A549 (cell line): ENCODE measurements around the gene TUG1.

ENCODE experiments used
- CBX8 ChIP-seq: fragments of 200-600 bp; sonication (generic); IDR thresholded peaks from 2 replicates; pipeline ENCODE4 v1.6.1; 2016
- CEBPB ChIP-seq, 2 experiments: fragments of >200 bp in 1 of 2; sonication (Bioruptor Twin) in 1 of 2; formaldehyde crosslinking in 1 of 2; IDR thresholded peaks; 2 replicates each; pipeline ENCODE4 v1.6.1; 2012 to 2016
- EP300 ChIP-seq, 2 experiments: fragments of >200 bp; sonication (Bioruptor Twin); formaldehyde crosslinking; IDR thresholded peaks; 2 replicates in 1 of 2; 3 replicates in 1 of 2; pipeline ENCODE4 v1.6.1; 2016 to 2017
- HDAC2 ChIP-seq: fragments of 200-600 bp; sonication (generic); IDR thresholded peaks from 2 replicates; pipeline ENCODE4 v1.6.1; 2016
- KDM5A ChIP-seq: fragments of 200-600 bp; sonication (generic); IDR thresholded peaks from 2 replicates; pipeline ENCODE4 v1.6.1; 2016; ENCODE audit warnings: antibody characterized with exemption, mild to moderate bottlenecking
- NFE2L2 ChIP-seq: fragments of 150-350 bp; conservative IDR thresholded peaks from 2 replicates; pipeline ENCODE4 v1.6.1; 2014; ENCODE audit warnings: low read length
- NPAS2 ChIP-seq: fragments of 250-450 bp; sonication (Bioruptor Pico); IDR thresholded peaks from 2 replicates; pipeline ENCODE4 v1.8.0; 2022; ENCODE audit warnings: mild to moderate bottlenecking, moderate library complexity, borderline replicate concordance
- POLR2A ChIP-seq: IDR thresholded peaks from 2 replicates; pipeline ENCODE4 v1.6.1; 2012; ENCODE audit warnings: mild to moderate bottlenecking, low read length
- POLR2AphosphoS2 ChIP-seq: conservative IDR thresholded peaks from 2 replicates; pipeline ENCODE4 v1.6.1; 2012; ENCODE audit warnings: low read length, improper control_type of control experiment, inconsistent platforms
- RAD21 ChIP-seq, 2 experiments: fragments of >200 bp in 1 of 2; sonication (Bioruptor Twin) in 1 of 2; formaldehyde crosslinking in 1 of 2; IDR thresholded peaks in 1 of 2; conservative IDR thresholded peaks in 1 of 2; 2 replicates in 1 of 2; 3 replicates in 1 of 2; pipeline ENCODE4 v1.6.1; 2012 to 2018; ENCODE audit warnings: inconsistent platforms in 1 of 2
- ZC3H11A ChIP-seq: fragments of 450-650 bp; IDR thresholded peaks from 2 replicates; pipeline ENCODE4 v1.6.1; 2014; ENCODE audit warnings: antibody characterized with exemption, mild to moderate bottlenecking
- TF ChIP-seq, protein P1 (sequence below): fragments of >200 bp; sonication (Bioruptor Twin); formaldehyde crosslinking; IDR thresholded peaks from 3 replicates; pipeline ENCODE4 v1.5.1; 2016
- TF ChIP-seq, protein P2 (sequence below): IDR thresholded peaks from 2 replicates; pipeline ENCODE4 v1.6.1; 2012

DNA sequence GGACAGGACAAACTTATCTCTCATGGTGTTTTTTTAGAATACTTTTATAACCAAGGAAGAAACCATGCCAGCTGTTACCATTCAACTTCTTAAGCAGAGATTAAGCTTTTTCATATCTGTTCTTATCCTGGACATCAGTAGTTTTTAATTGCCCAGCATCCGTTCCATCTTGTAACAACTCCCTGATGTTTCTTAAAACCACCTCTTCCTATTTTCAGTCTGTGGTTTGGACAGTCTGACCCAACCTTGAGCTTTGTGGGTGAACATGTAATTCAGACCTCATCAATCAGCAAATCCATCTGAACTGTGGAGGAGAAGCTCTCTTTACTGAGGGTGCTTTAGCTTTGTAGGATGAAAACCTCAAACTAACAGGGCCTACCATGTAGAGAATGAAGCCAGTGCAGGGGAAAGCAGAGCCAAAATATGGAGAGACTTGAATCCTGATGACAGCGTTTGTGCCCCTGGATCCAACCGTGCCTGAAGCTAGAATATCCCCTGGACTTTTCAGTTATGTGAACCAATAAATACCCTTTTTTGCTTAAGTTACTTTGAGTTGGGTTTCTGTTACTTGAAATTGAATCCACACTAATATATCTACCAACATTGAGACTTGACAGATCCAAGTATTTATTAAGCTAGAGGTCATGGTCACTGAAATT, 9.4 kb downstream of the TUG1 start:
- TF ChIP-seq NPAS2: no peak
- TF ChIP-seq POLR2AphosphoS2: no peak
- TF ChIP-seq, protein P1, sequence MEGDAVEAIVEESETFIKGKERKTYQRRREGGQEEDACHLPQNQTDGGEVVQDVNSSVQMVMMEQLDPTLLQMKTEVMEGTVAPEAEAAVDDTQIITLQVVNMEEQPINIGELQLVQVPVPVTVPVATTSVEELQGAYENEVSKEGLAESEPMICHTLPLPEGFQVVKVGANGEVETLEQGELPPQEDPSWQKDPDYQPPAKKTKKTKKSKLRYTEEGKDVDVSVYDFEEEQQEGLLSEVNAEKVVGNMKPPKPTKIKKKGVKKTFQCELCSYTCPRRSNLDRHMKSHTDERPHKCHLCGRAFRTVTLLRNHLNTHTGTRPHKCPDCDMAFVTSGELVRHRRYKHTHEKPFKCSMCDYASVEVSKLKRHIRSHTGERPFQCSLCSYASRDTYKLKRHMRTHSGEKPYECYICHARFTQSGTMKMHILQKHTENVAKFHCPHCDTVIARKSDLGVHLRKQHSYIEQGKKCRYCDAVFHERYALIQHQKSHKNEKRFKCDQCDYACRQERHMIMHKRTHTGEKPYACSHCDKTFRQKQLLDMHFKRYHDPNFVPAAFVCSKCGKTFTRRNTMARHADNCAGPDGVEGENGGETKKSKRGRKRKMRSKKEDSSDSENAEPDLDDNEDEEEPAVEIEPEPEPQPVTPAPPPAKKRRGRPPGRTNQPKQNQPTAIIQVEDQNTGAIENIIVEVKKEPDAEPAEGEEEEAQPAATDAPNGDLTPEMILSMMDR: no peak
- no peak for TF ChIP-seq HDAC2
- no peak for TF ChIP-seq CEBPB (IDR thresholded peaks at IDR 0.05)
- no peak for TF ChIP-seq POLR2A
- no peak for TF ChIP-seq CBX8
- no peak for TF ChIP-seq EP300 (IDR thresholded peaks at IDR 0.05)
- TF ChIP-seq, protein P2, sequence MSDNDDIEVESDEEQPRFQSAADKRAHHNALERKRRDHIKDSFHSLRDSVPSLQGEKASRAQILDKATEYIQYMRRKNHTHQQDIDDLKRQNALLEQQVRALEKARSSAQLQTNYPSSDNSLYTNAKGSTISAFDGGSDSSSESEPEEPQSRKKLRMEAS: no peak
- no peak for TF ChIP-seq RAD21 (conservative IDR thresholded peaks at IDR 0.05 in 1 of 2, IDR thresholded peaks at IDR 0.05 in 1 of 2)
- no peak for TF ChIP-seq ZC3H11A
- TF ChIP-seq KDM5A: no peak
- TF ChIP-seq NFE2L2: no peak
